NOMO-1 treated with DMSO at 0.1 percent for 48 hours (cell line): ENCODE data around the gene KCNN2.

Source experiments
- DNase-seq: peaks from one replicate; lab custom pipeline; 2025; ENCODE audit not compliant: unreplicated experiment; lab: John Stamatoyannopoulos, UW

Gene KCNN2

DNA sequence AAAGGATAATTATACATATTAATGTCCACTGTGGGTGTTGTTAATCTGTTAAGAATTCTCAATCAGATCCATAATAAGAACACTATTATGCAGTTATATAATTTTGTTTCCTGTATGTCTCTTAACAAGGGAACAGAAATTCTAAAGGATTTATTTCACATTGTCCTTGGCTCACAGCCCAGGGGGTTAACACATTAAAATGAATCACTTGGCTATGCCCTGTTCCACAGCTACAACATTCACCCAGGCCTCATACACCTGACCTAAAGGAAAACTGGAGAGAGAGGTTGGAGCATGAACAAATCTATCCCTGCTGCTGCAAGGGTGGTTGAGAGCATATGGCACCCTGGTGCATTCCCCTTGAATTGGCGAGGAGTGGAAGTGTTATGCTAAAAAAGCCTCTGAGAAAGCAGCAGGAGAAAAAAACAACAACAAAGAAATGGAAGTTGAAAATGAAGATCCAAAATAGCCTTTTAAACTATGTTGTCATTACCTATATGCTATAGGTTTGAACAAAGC lies 116.0 kb downstream of the KCNN2 start:
- DNase-seq: no peak

DNA sequence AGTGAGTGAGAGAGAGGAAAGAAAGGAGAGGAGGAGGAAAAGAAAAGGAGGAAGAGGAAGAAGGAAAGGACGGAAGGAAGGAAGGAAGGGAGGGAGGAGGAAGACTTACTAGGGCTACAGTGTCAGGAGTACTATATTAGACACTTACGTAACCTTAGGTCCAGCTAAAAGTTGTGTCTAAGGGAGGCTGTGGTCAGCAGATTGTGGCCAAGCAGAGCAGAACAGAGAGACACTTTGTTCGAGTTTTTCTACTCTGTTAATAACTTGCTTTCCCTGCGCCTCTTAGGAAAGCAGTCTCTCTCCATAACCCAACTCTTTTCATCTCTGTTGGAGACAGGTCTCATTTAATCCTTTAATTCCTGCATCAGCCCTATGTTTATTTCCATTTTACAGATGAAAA lies 138.9 kb downstream of the KCNN2 start:
- peak; percentile 3 for DNase-seq

DNA sequence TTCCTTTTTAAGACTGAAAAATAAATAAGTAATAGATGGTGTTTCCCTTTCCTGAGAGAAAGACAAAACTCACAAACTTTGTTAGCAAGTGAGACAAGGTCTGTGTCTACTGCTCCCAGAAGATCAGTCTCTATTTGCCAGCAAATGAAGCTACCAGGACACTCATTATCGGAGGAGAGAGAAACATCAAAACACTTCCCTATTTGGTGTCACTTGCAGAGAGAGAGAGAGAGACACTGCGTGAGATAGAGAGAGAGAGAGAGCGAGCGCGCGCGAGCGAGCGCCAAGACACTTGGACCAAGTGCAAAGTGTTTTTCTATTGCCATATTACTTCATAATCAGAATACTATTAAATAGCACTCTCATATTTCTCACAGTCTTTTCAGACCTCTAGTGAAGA lies 142.7 kb downstream of the KCNN2 start:
- peak; percentile 64 for DNase-seq

DNA sequence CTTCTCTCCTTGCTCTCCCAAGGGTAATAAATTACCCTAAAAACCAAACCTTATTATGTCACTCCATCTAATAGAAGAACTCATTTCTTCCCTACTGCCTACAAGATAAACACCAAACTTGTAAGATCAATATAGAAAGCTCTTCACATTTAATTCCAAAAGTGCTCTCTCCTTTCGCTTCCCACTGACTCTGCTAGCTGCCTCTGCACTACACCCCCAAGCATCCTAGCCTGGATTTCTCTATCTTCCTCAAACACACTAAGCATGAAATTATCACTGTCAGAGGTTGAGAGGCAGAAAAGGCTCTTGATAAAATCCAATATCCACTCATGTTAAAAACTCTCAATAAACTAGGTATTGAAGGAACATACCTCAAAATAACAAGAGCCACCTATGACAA lies 162.4 kb downstream of the KCNN2 start:
- no peak for DNase-seq

DNA sequence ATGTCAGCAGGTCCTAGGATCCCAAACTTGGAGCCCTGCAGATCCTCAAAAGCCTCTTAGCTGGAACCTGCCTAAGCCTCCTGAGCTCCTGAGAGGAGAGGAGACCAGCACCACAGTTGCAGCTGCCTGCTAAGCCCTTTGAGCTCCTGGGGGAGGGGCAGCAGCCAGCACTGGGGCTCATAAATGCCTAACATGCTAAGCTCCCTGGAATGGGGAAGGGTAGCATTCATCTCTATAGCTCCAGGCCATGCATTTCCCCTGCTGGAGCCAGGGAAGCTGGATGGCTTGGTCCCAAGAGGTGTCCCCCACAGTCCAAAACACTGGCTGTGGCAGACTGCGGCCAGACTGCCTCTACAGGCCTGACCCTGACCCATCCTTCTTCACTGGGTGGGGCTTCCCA lies 182.7 kb downstream of the KCNN2 start:
- DNase-seq: no peak
